ENCODE measurements around the gene ITGAV.

DNA sequence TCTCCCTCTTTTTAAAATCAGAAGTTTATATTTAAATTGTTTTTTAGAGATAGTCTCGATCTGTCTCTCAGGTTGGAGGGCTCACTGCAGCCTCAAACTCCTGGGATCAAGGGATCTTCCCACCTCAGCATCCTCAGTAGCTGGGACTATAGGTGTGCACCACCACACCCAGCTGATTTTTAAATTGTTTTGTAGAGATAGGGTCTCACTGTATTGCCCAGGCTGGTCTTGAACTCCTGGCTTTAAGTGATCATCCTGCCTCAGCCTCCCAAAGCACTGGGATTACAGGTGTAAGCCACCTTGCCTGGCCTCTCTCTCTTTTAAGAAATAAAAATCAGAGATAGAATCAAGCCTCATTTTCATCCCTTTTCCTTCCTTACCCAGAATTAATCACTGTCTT, 126.1 kb downstream of the ITGAV start:
- TF ChIP-seq POLR2AphosphoS5 (IDR thresholded peaks at IDR 0.05; ENCODE audit: low read depth, low read length) (no peak), POLR2A (IDR thresholded peaks at IDR 0.05; ENCODE audit: low read depth, low read length) (no peak)
